H1 (cell line): ENCODE measurements around the gene MPIG6B. TPM values are rescaled to one million over a fixed set of nuclear protein-coding genes. Genes with fewer than 3 reads are reported as not detected.

ENCODE experiments used
- CTCF ChIA-PET: fragments of 300-600 bp; sonication (Branson Sonifier 250); formaldehyde crosslinking; loops from one replicate; lab custom pipeline; 2021; ENCODE audit not compliant: partially characterized antibody; lab: Charles Lee
- POLR2A ChIA-PET: fragments of 300-600 bp; sonication (Branson Sonifier 250); formaldehyde crosslinking; loops from one replicate; lab custom pipeline; 2021; ENCODE audit warnings: inconsistent platforms; ENCODE audit not compliant: partially characterized antibody; lab: Charles Lee
- DNase-seq, 2 experiments: peaks; one replicate each; pipeline versions ENCODE4 v3.0.0 to v3.0.0-alpha.2; 2010 to 2022; ENCODE audit warnings: low spot score in 2 of 2, low read depth in 1 of 2, mixed read lengths in 1 of 2
- FAIRE-seq: peaks from 2 replicates; lab custom pipeline; 2011; peaks lifted over from hg19 to GRCh38; lab: Jason Lieb, UNC
- H2AFZ ChIP-seq: 2 replicates; pipeline ENCODE4 v1.8.1; 2012; ENCODE audit warnings: low read length, inconsistent platforms
- H2AK5ac ChIP-seq: 2 replicates; pipeline ENCODE4 v1.6.1; 2013; ENCODE audit warnings: low read depth, low read length
- H2BK120ac ChIP-seq: replicated peaks from 2 replicates; pipeline ENCODE3; 2013; ENCODE audit warnings: low read depth, low read length, inconsistent platforms
- H2BK12ac ChIP-seq: 2 replicates; pipeline ENCODE4 v1.6.1; 2013; ENCODE audit warnings: low read depth, low read length
- H2BK15ac ChIP-seq: 2 replicates; pipeline ENCODE4 v1.6.1; 2013; ENCODE audit warnings: low read length
- H2BK20ac ChIP-seq: 2 replicates; pipeline ENCODE4 v1.6.1; 2013; ENCODE audit warnings: low read length
- H2BK5ac ChIP-seq: 2 replicates; pipeline ENCODE4 v1.6.1; 2013; ENCODE audit warnings: low read depth, low read length
- H3K14ac ChIP-seq: 2 replicates; pipeline ENCODE4 v1.6.1; 2013; ENCODE audit warnings: inconsistent platforms; ENCODE audit not compliant: insufficient read length
- H3K18ac ChIP-seq: 2 replicates; pipeline ENCODE4 v1.6.1; 2013; ENCODE audit warnings: low read length; ENCODE audit errors: extremely low read depth
- H3K23ac ChIP-seq: 2 replicates; pipeline ENCODE4 v1.6.1; 2013; ENCODE audit warnings: inconsistent platforms; ENCODE audit not compliant: insufficient read length
- H3K23me2 ChIP-seq: 2 replicates; pipeline ENCODE4 v1.6.1; 2013; ENCODE audit warnings: low read depth, low read length
- H3K27ac ChIP-seq: 2 replicates; pipeline ENCODE4 v1.6.1; 2011; ENCODE audit warnings: low read depth, low read length, inconsistent platforms
- H3K27me3 ChIP-seq, 4 experiments: replicated peaks in 1 of 4; 1 replicate in 1 of 4; 2 replicates in 3 of 4; pipeline versions ENCODE4 v1.6.1 to v1.8.1; 2011 to 2013; ENCODE audit warnings: low read length in 3 of 4, mild to moderate bottlenecking in 3 of 4, inconsistent platforms in 2 of 4, mixed read lengths in 2 of 4, moderate library complexity in 1 of 4; ENCODE audit not compliant: control insufficient read depth in 3 of 4, insufficient read depth in 3 of 4; ENCODE audit errors: extremely low read depth in 1 of 4
- H3K36me3 ChIP-seq, 4 experiments: 2 replicates each; pipeline versions ENCODE4 v1.6.1 to v1.8.1; 2011 to 2013; ENCODE audit warnings: mild to moderate bottlenecking in 4 of 4, low read length in 3 of 4, moderate library complexity in 2 of 4, control low read depth in 1 of 4, inconsistent platforms in 1 of 4; ENCODE audit not compliant: insufficient read depth in 4 of 4, control insufficient read depth in 2 of 4
- H3K4ac ChIP-seq: replicated peaks from 2 replicates; pipeline ENCODE3; 2013; ENCODE audit warnings: low read length, low read depth, mixed read lengths, inconsistent platforms; ENCODE audit not compliant: insufficient read length
- H3K4me1 ChIP-seq, 4 experiments: replicated peaks in 1 of 4; 1 replicate in 1 of 4; 2 replicates in 3 of 4; pipeline versions ENCODE4 v1.6.1 to v1.8.1; 2011 to 2013; ENCODE audit warnings: low read length in 3 of 4, inconsistent platforms in 2 of 4, mixed read lengths in 1 of 4; ENCODE audit not compliant: insufficient read depth in 4 of 4, control insufficient read depth in 3 of 4
- H3K4me2 ChIP-seq, 2 experiments: 2 replicates each; pipeline versions ENCODE4 v1.6.1 to v1.8.1; 2011 to 2013; ENCODE audit warnings: low read depth in 2 of 2, low read length in 2 of 2, control low read depth in 1 of 2, inconsistent platforms in 1 of 2, mild to moderate bottlenecking in 1 of 2; ENCODE audit not compliant: insufficient read depth in 1 of 2
- H3K4me3 ChIP-seq, 4 experiments: fragments of 200-600, 300-600 bp in 1 of 4; sonication (generic), shearing (Covaris generic), sonication (Bioruptor Twin) in 1 of 4; 2 replicates each; pipeline versions ENCODE4 v1.5.1 to v1.8.1; 2011 to 2016; ENCODE audit warnings: low read length in 4 of 4, low read depth in 3 of 4, control low read depth in 2 of 4, inconsistent platforms in 2 of 4, mild to moderate bottlenecking in 2 of 4, mixed read lengths in 1 of 4, moderate library complexity in 1 of 4; ENCODE audit not compliant: insufficient read depth in 2 of 4; ENCODE audit errors: extremely low read depth in 1 of 4
- H3K56ac ChIP-seq: replicated peaks from 2 replicates; pipeline ENCODE3; 2013; ENCODE audit warnings: low read depth, mild to moderate bottlenecking, mixed read lengths, low read length, inconsistent platforms; ENCODE audit not compliant: insufficient read length
- H3K79me1 ChIP-seq: 2 replicates; pipeline ENCODE4 v1.6.1; 2013; ENCODE audit warnings: low read depth, low read length, control low read depth
- H3K79me2 ChIP-seq, 2 experiments: 2 replicates each; pipeline versions ENCODE4 v1.6.1 to v1.8.1; 2012 to 2013; ENCODE audit warnings: low read length in 2 of 2, mild to moderate bottlenecking in 2 of 2, inconsistent platforms in 1 of 2; ENCODE audit not compliant: insufficient read depth in 2 of 2, control insufficient read depth in 1 of 2
- H3K9ac ChIP-seq, 4 experiments: replicated peaks in 1 of 4; 1 replicate in 1 of 4; 2 replicates in 3 of 4; pipeline versions ENCODE4 v1.6.1 to v1.8.1; 2011 to 2013; ENCODE audit warnings: low read depth in 3 of 4, low read length in 3 of 4, control low read depth in 2 of 4, mild to moderate bottlenecking in 2 of 4, moderate library complexity in 2 of 4, inconsistent platforms in 1 of 4; ENCODE audit errors: extremely low read depth in 1 of 4
- H3K9me3 ChIP-seq, 2 experiments: 2 replicates each; pipeline versions ENCODE4 v1.6.1 to v1.8.1; 2012 to 2013; ENCODE audit warnings: mild to moderate bottlenecking in 2 of 2, moderate library complexity in 2 of 2, control low read depth in 1 of 2, inconsistent platforms in 1 of 2, low read depth in 1 of 2, low read length in 1 of 2, mixed read lengths in 1 of 2; ENCODE audit not compliant: insufficient read depth in 2 of 2
- H4K20me1 ChIP-seq, 2 experiments: replicated peaks in 1 of 2; 2 replicates each; pipeline versions ENCODE3 to v1.8.1; 2011 to 2013; ENCODE audit warnings: inconsistent platforms in 2 of 2, low read length in 2 of 2, mild to moderate bottlenecking in 1 of 2; ENCODE audit not compliant: insufficient read depth in 2 of 2, control insufficient read depth in 1 of 2
- H4K5ac ChIP-seq: 2 replicates; pipeline ENCODE4 v1.6.1; 2013; ENCODE audit warnings: low read length, low read depth, mixed read lengths, inconsistent platforms; ENCODE audit not compliant: insufficient read length
- H4K8ac ChIP-seq: 2 replicates; pipeline ENCODE4 v1.8.0; 2013; ENCODE audit warnings: mild to moderate bottlenecking, moderate library complexity, low read length, inconsistent platforms; ENCODE audit not compliant: insufficient read depth; ENCODE audit errors: extremely low read depth
- H4K91ac ChIP-seq: replicated peaks from 2 replicates; pipeline ENCODE3; 2013; ENCODE audit warnings: low read length, mixed read lengths, inconsistent platforms; ENCODE audit not compliant: insufficient read length
- KDM1A ChIP-seq: fragments of 200-600, 300-600 bp; sonication (generic); IDR thresholded peaks from 2 replicates; pipeline ENCODE4 v1.7.1; 2016; ENCODE audit warnings: mild to moderate bottlenecking, low read length, borderline replicate concordance
- WGBS, 2 experiments: shearing (Covaris generic) in 1 of 2; methylation state at CpG; one replicate each; pipeline versions ENCODE4 v1.1.6 to v1.1.7; 2013 to 2015; ENCODE audit warnings: low lambda C conversion rate in 2 of 2, mixed read lengths in 2 of 2, inconsistent platforms in 1 of 2, low coverage in 1 of 2, missing lambda C conversion rate in 1 of 2; ENCODE audit not compliant: insufficient replicate concordance in 2 of 2, insufficient coverage in 1 of 2, insufficient read length in 1 of 2; ENCODE audit errors: extremely low coverage in 1 of 2, missing lambda C conversion rate in 1 of 2; 5-methylcytosine and 5-hydroxymethylcytosine counted together
- polyA plus RNA-seq, 7 experiments: library from polyadenylated mRNA; depleted of rRNA in 3 of 7; stranded (reverse) in 5 of 7; unstranded in 2 of 7; fragments of >200 nt in 5 of 7; fragments of 200-250 nt in 2 of 7; gene quantifications; 1 replicate in 5 of 7; 2 replicates in 1 of 7; 4 replicates in 1 of 7; pipeline versions ENCODE4 v1.2.1 to v1.2.3, GENCODE V29; 2011 to 2013; ENCODE audit warnings: missing spikeins in 2 of 7, mixed read lengths in 2 of 7
- total RNA-seq: library from RNA; stranded (reverse); fragmentation: NEBNext Ultra II Directional; extraction: Animal tissue kit (Norgen Biotek cat#: 25700); gene quantifications from 2 replicates; pipeline ENCODE4 v1.2.1, GENCODE V29; 2021

The MPIG6B gene
- total and polyA plus RNA-seq, 2 of the 8 experiments (the other 6 are each of a cell fraction or from before 2014, with no cell fraction given), result 0.18 TPM; not detected in 1

- Histone ChIP-seq H3K4me3 (no peak overlapping the region), H3K14ac (no peak overlapping the region), H3K18ac (no peak overlapping the region), H3K27ac (no peak overlapping the region), H3K9me3 (no peaks in the 10 kb centered on the region), H2BK15ac (no peak overlapping the region), H2BK20ac (no peak overlapping the region), H2BK12ac (no peak overlapping the region), H3K27me3 (no peaks in the 10 kb centered on the region), H3K4ac (no peak overlapping the region), H2AFZ (no peak overlapping the region), H3K36me3 (peaks cover 7 to 28% (median 18%) of the 10 kb centered on the region in 4 experiments; a peak in 5 of 8 replicates), H3K4me2 (no peak overlapping the region), H3K23ac (no peak overlapping the region), H3K9ac (no peak overlapping the region), H4K8ac (no peak overlapping the region), H3K23me2 (no peaks in the 10 kb centered on the region), H3K79me1 (no peaks in the 10 kb centered on the region), H2BK120ac (no peak overlapping the region), H3K79me2 (no peaks in the 10 kb centered on the region), H4K5ac (no peak overlapping the region), H2BK5ac (no peak overlapping the region), H2AK5ac (no peak overlapping the region), H4K91ac (no peak overlapping the region), H3K4me1 (peaks cover 0 to 1% (median 0%) of the 10 kb centered on the region in 4 experiments; a peak in 2 of 7 replicates), H4K20me1 (no peaks in the 10 kb centered on the region), H3K56ac (no peak overlapping the region)
- FAIRE-seq, result no peak
- no peak for DNase-seq
- POLR2A ChIA-PET, result interaction anchor here (0.7 to 6.6 kb wide), 11 partner anchors 9 to 58 kb away, joined by 3 to 33 read pairs (median 4); partner anchors contain the start of genes ABHD16A, BAG6, CLIC1 and GPANK1
- CTCF ChIA-PET, result interaction anchor here (0.6 to 5.8 kb wide), 40 partner anchors 9 to 215 kb away, joined by 3 to 26 read pairs (median 4); partner anchors contain the start of genes ABHD16A, BAG6, C6orf47 and CSNK2B
- TF ChIP-seq KDM1A, result no peak
- whole genome bisulfite sequencing, 2 experiments, result 88% methylated on average over 10 of the region's 10 CpGs; no CpG with 5 or more reads in 1 of the 2 experiments
These were observed 32.7 kb upstream of the MPIG6B start for GRCh38 chr6:31690231-31691077.
